ENCODE measurements around the gene CXCR5.
A peak's percentile ranks its signal among the peaks of the same experiment; 100 is the strongest.
"Not testable (repeated sequence)": the region's sequence is repeated elsewhere in the genome, so short reads cannot be mapped to it uniquely, and the experiment has no call there.

The CXCR5 gene, protein sequence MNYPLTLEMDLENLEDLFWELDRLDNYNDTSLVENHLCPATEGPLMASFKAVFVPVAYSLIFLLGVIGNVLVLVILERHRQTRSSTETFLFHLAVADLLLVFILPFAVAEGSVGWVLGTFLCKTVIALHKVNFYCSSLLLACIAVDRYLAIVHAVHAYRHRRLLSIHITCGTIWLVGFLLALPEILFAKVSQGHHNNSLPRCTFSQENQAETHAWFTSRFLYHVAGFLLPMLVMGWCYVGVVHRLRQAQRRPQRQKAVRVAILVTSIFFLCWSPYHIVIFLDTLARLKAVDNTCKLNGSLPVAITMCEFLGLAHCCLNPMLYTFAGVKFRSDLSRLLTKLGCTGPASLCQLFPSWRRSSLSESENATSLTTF

DNA sequence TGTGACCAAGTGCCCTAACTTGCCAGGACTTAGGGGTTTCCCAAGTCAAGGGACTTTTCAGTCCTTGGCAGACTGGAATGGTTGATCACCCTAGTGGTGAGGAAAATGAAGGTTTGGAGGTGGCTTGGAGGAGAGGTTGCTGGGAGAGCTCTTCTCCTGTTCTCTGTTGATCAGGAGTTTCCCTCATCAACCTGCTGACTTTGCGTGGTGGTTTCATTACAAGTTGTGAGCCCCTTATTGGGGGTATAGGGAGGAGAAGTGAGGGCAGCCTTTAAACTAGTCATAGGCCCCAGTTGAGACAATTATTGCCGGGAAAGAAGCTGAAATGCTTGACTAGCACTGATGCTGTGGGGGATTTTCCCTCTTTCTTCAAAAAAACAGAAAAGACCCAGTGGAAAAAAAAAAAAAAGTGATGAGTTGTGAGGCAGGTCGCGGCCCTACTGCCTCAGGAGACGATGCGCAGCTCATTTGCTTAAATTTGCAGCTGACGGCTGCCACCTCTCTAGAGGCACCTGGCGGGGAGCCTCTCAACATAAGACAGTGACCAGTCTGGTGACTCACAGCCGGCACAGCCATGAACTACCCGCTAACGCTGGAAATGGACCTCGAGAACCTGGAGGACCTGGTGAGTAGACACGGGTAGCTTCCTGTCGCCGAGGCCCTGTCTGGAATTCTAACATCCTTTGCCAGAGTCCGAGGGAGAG is at the start of gene CXCR5:
Gene CXCR5, plus strand, starts transcription at position 525 of the 704 bp plus-strand sequence. Its CDS starts 50 bp downstream, at position 575.
- no peak for DNase-seq (ENCODE audit: low read depth)

DNA sequence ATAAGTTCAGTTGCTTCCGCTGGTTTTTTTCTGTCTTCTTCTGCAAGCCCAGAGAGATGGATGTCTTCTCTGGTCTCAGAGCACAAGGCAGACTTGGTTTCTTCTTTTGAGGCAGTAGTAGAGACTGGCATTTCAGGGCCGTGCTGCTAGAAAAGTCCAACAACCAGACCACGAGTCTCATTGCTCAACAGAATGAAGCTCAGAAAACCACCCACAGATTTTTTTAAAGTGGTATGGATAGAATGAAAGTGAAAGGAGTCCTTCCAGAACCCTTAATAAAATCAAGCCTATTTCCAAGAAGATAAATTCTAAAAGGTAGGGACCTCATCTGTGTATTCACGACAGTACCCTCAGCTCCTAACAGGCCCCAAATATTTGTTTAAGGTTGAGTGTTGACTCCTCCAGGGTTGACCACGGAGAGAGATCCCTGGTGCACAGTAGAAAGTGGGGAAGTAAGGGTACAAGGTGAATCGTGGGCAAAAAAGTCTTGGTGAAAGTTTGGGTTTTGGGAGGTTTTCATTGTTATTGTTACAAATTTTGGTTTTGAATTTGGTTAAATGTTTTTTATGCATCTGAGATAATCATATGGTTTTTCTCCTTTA is 49.2 kb upstream of the CXCR5 start:
- no peak for DNase-seq (ENCODE audit: low read depth)

DNA sequence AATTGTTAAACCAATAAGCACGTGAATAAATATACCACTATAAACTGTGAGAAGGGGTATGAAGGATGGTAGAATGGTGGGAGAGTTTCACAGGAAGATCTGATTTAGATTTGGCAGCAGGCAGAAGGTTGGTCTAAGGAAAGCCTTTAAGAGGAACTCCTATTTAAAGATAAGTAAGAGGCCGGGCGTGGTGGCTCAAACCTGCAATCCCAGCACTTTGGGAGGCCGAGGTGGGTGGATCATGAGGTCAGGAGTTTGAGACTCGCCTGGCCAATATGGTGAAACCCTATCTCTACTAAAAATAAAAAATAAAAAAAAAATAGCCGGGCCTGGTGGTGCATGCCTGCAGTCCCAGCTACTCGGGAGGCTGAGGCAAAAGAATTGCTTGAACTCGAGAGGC is 45.8 kb upstream of the CXCR5 start:
- DNase-seq (ENCODE audit: low read depth) = no peak

DNA sequence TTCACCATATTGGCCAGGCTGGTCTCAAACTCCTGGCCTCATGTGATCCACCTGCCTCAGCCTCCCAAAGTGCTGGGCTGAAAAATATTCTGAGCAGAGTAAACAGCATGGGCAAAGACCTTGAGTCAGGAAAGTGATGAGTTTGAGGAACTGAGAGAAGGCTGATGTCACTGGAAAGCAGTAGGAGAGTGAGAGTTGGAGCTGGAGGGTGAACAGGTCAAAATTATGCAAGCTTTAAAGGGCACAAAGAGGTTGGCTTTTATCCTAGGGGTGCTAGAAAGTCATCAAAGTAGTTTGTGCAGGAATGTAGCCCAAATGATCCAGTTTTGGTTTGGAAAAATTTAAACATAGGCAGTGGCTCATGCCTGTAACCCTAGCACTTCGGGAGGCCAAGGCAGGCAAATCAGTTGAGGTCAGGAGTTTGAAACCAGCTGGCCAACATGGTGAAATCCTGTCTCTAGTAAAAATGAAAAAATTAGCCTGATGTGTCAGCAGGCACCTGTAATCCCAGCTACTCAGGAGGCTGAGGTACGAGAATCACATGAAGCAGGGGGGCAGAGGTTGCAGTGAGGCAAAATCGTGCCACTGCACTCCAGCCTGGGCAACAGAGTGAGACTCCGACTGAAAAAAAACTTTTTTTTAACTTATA is 44.7 kb upstream of the CXCR5 start:
- no peak for DNase-seq (ENCODE audit: low read depth)

DNA sequence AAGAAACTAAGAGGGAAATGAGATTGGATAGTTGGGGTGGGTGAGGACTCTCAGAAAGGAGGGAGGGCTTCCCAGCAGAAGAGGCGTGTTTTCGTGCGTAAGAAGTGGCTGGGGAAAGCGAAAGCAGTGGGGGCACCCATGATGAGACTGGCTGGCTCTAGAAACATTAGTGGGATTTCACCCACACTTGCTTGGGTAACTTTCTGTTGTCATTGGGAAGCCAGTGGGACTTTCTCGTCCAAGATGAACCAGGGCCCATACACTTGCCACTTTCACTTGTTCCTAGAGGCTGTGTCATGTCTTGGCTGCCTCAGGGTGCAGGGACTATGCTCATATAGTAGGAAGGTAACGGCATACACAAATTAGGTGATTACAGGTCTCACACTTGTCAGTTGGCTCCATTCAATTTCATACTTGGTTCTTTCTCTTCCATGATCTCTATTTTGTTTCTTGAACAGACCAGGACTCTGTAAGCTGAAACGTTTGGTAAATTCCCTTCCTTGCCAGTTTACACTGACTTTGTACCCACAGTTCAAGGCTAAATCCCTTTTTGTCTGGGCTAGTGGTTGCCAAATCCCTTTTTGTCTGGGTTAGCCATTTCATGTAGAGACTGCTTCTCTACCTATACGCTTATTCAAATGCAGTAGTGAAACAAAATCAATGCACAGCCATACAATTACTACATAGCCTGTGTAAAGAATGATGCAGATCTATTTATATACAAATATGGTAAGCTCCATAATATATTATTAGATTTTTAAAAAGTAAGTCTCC is 42.0 kb upstream of the CXCR5 start:
- DNase-seq (ENCODE audit: low read depth) = no peak

DNA sequence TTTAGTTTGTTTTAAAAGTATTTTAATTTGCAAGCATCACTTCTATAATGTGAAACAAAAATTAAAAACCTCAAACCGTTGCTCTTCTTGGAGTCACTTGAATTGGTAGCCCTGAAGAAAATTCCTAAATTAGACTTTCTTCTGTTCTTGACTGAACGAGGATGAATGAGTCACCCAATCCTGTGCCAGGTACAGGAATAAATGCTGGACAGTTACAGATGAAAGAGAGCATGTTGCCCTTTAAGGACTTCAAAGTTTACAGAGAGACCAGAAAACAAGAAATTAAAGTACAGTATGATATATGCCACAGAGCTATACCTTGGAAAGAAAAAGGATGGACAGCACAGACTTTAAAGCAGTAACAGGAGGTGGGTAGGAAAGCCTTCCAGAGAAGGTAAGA is 41.3 kb upstream of the CXCR5 start:
- no peak for DNase-seq (ENCODE audit: low read depth)

DNA sequence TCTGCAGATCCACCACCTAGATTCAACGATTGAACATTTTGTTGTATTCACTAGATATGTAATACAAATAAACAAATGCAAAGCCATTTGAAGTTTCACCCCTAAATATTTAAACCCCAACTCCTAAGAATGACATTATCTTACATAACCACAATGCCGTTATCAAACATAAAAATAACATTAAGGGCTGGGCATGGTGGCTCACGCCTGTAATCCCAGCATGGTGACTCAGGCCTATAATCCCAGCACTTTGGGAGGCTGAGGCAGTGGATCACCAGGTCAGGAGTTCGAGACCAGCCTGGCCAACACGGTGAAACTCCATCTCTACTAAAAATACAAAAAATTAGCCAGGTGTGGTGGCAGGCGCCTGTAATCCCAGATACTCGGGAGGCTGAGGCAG is 40.8 kb upstream of the CXCR5 start:
- not testable (repeated sequence) for DNase-seq (ENCODE audit: low read depth)

DNA sequence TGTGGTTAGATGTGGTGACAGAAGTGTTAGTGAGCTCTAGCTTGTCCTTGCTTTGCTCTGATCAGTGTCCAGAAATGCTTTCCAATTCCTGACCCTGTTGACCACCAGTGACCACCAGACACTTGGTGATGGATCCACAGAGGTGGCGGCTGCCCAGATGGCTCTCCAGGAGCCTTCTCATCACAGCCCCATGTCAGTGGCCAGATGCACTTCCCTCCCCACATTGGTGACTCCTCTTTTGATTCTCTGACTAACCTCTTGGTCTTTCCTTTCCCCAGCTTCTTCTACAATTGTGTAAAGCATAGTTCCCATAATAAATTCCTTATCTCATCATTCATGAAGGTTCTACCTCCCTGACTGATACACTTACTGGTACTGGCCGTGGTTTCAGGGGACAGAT is 40.1 kb upstream of the CXCR5 start:
- no peak for DNase-seq (ENCODE audit: low read depth)

DNA sequence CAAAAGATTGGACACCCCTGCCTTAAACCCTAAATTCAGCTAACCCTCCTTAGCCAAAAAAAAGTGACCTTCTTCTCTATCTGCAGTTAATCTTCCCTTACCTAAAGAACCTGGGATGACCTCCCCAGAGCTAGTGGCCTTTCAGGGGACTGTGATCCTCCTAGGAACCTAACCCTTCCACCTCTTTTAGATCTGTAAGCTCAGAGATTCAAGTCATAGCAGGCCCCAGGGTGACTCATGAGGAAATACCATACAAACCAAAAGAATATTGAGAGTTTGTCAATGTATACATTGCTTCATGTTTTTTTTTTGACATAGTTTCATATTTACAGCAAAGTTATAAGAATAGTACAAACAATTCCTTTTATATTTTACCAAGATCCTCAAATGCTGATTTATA is 38.3 kb upstream of the CXCR5 start:
- DNase-seq (ENCODE audit: low read depth) = peak; percentile 3

DNA sequence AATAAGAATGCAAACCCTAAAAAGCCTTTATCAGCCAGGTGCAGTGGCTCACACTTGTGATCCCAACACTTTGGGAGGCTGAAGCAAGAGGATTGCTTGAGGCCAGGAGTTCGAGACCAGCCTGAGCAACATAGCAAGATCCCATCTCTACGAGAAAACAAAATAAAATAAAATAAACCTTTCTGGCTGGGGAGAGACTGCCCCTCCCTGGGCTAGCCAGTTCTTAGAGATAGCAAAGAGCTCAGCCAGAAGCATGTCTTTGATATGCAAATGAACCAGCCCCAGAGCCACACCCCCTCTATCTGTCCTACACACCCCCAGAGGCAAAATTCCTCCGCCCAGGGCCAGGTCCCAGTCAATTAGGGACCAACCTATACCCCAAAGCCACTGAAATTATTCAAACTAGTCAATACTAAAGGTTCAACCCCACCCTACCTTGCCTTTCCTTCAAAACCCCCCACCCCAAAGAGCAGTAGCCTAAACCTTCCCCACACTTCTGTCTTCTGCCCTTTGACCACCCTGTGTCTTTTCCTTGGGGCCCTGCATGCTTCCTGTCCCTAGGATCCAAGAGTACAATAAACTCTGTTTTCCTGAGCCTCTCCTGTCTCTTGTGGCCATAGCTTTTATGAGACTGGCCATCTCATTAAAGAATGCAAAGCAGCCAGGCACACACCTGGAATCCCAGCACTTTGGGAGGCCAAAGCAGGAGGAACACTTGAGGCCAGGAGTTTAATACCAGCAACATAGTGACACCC is 37.3 kb upstream of the CXCR5 start:
- no peak for DNase-seq (ENCODE audit: low read depth)

DNA sequence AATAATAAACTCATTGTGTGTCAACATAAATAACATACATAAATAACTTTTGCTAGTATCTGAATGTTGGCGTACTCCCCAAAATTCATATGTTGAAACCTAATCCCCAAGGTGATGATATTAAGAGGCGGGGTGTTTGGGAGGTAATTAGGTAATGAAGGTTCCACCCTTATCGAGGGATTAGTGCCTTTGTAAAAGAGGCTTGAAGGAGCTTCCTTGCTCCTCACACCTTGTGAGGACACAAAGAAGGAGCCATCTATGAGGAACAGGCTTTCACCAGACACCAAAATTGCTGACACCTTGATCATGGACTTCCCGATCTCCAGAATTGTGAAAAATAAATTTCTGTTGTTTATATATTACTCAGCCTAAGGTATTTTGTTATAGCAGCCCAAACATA is 33.9 kb upstream of the CXCR5 start:
- DNase-seq (ENCODE audit: low read depth) = no peak

DNA sequence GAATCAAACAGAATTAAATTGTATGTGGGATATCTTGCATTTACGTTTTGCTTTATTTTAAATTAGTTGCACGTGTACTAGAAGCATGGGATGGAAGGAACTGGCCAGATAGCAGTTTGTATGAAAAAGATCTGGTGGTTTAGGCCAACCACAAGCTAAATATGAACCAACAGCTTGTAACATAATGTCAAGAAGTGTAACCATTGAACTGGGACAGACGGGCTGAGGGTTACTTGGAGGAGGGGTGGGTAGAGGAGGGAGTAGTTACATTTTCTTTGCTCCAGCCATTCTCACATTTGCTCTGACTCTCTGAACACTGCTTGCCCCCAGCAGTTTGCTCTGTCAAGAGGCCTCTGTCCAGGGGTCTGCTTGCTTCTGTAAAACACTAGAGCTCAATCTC is 31.7 kb upstream of the CXCR5 start:
- no peak for DNase-seq (ENCODE audit: low read depth)

DNA sequence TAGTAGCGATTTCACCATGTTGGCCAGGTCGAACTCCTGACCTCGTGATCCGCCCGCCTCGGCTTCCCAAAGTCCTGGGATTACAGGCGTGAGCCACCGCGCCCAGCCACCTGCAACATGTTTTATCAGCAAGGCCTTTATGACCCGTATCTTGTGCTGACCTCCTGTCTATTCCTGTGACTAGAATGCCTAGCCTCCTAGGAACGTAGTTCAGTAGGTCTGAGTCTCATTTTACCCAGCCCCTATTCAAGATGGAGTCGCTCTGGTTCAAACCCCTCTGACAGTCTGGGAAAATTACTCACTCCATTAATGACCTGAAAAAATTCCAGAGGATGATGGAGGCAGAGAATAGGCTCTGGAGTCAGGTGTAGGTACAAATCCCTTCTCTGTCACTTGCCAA is 30.0 kb upstream of the CXCR5 start:
- DNase-seq (ENCODE audit: low read depth) = no peak

DNA sequence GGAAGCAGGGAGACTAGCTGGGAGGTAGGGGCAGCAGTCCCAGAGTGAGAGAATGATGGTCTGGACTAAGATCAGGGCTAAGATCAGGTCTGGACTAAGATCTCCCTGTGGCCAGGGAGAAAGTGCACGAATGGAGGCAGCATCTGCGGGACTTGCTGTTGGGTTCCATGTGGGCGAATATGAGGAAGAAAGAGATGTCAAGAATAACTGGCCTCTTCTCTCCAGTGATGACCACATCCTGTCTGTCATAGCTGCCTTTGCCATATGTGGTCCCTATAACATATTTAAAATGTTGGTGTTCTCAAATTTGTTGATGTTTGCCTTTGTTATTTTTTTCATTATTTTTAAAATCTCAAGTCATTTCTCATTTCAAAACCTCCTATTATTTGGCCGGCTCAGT is 27.4 kb upstream of the CXCR5 start:
- DNase-seq (ENCODE audit: low read depth) = no peak

DNA sequence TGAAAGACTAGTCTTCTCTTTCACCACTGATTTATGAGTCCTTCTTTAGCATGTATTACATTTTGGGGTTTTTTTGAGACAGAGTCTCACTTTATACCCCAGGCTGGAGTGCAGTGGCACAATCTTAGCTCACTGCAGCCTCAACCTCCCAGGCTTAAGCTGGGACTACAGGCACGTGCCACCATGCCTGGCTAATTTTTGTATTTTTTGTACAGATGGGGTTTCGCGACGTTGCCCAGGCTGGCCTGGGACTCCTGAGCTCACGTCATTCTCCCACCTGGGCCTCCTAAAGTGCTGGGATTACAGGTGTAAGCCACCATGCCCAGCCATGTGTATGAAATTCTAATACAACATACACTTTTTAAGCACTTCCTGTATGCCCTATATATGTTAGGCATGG is 26.3 kb upstream of the CXCR5 start:
- no peak for DNase-seq (ENCODE audit: low read depth)

DNA sequence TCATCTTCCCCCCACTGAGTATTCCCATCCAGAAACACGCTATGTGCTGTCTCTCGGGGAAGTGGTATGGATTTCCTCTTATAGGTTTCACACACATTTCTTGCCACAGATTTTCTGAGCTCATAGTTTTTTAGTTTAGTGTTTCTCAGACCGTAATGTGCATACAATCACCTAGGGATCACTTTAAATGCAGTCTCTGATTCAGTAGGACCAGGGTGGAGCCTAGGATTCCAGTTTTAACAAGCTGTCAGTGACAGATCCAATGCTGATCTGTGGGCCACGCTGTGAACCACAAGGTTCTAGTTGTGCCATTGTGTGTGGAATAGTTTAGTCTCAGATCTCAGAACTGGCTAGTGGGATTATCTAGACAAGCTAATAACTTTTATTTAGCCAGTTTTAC is 23.7 kb upstream of the CXCR5 start:
- no peak for DNase-seq (ENCODE audit: low read depth)

DNA sequence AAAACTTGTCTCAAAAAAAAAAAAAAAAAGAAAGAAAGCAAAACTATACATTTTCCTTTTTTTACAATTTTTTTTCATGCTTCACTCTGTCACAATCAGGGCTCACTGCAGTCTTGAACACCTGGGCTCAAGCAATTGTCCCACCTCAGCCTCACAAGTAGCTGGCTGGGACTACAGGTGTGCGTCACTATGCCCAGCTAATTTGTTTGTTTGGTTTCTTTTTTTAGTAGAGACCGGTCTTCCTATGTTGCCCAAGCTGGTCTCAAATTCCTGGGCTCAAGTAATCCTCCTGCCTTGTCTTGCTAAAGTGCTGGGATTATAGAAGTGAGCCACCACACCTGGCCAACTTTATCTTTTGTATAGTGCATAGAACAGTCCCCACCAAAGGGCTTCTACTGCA is 15.0 kb upstream of the CXCR5 start:
- no peak for DNase-seq (ENCODE audit: low read depth)

DNA sequence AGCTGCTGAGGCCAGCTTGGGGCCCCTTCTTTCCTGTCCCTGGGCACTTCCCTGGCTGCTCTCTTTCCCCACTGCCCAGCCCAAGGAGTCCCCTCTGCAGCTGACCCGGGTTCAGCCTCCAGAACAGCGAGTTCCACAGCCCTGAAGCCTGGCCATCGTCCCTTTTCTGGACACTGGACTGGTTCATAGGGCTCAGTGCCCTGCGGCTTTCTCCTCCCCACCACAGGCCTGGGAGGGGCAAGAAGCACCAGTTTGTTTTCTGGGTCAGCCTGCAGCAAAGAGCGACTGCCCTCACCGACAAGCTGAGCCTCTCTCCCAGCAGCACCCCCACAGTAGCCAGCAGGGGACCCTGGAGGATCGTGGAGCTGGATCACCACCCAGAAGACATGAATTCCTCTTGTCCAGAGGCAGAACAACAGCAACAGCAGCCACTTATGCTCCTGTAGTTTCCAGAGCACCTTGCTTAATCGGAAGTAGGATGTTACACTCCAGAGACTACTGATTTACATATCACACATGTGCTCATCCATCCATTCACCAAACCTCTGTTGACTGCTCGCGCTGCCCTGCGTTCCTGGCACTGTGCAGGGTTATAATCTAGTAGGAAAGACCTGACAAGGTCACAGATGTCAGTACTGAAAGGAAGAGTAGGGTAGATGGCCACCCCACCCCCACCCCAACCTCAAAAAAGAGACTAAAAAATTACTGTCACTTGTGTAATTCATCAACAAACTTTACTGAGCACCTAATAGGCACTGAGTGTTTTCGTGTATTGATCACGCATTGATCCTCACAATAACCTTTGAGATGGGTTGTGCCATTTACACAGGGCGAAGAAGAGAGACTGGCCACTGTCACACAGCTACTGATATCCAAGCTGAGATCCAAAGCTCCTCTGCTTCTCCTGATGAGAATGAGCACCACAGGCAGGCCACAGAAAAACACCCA is 13.0 kb upstream of the CXCR5 start:
- DNase-seq (ENCODE audit: low read depth) = no peak

DNA sequence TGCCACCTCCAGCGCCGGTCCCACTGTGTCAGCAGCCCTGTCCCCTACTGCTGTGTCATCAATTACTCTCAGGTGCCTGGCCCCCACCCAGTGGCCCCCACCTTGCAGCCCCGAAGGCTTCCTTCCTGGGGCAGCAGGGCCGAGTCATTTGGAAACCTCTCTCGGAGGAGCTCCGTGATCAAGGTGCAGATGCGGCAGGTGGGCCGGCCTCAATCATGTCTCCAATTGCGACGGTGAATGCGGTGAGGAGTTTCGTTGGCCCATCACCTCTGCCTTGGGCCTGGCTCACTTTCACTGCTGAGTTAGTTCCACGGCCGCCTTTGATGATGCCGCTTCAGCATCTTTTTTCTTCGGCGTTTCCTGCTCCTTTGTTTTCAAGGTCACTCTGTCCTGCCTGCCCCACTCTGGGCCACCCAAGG is 11.3 kb upstream of the CXCR5 start:
- DNase-seq (ENCODE audit: low read depth) = no peak

DNA sequence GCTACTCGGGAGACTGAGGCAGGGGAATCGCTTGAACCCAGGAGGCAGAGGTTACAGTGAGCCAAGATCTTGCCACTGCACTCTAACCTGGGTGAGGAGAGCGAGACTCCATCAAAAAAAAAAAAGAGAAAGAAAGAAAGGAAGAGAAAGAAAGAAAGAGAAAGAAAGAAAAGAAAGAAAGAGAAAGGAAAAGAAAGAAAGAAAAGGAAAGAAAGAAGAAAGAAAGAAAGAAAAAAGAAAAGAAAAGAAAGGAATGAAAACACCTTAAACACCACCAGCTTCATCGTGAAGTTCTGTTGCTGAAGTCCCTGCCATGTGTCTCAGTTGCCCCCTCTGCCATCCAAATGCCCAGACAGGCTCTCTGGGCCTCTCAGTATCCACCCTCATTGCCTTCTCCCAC is 9.9 kb upstream of the CXCR5 start:
- no peak for DNase-seq (ENCODE audit: low read depth)
